GM23338 (cell line): ENCODE measurements around the gene NDUFA6. TPM values are rescaled to one million over a fixed set of nuclear protein-coding genes. Genes with fewer than 3 reads are reported as not detected.

Source experiments
- ATAC-seq: fragments of 200-7000 bp; cut with Tn5 transposase; 3 replicates; pipeline ENCODE4 v1.9.1; 2020
- DNase-seq: peaks from one replicate; pipeline ENCODE4 v3.0.0-alpha.2; 2015; ENCODE audit warnings: low spot score
- H2AFZ ChIP-seq: fragments of 200-600 bp; sonication (generic); 2 replicates; pipeline ENCODE4 v1.8.0; 2016; ENCODE audit warnings: antibody characterized with exemption, mild to moderate bottlenecking, moderate library complexity
- H3F3A ChIP-seq: fragments of 200-600 bp; sonication (generic); replicated peaks from 2 replicates; pipeline ENCODE4 v1.8.0; 2017; ENCODE audit warnings: antibody characterized with exemption, mixed run types, low read depth
- H3K27ac ChIP-seq: fragments of 200-600 bp; sonication (generic); 2 replicates; pipeline ENCODE4 v1.6.1; 2016; ENCODE audit warnings: low read depth
- H3K27me3 ChIP-seq: fragments of 200-600 bp; sonication (generic); 2 replicates; pipeline ENCODE4 v1.8.0; 2016; ENCODE audit warnings: mild to moderate bottlenecking, mixed run types, moderate library complexity; ENCODE audit not compliant: insufficient read depth
- H3K36me3 ChIP-seq: fragments of 200-600 bp; sonication (generic); 2 replicates; pipeline ENCODE4 v1.8.0; 2016; ENCODE audit warnings: mild to moderate bottlenecking; ENCODE audit not compliant: insufficient read depth
- H3K4me1 ChIP-seq: fragments of 200-600 bp; sonication (generic); 2 replicates; pipeline ENCODE4 v1.8.0; 2016; ENCODE audit warnings: mild to moderate bottlenecking, moderate library complexity; ENCODE audit not compliant: insufficient read depth
- H3K4me2 ChIP-seq: fragments of 200-600 bp; sonication (generic); 2 replicates; pipeline ENCODE4 v1.7.1; 2017; ENCODE audit warnings: mixed run types
- H3K4me3 ChIP-seq: fragments of 200-600 bp; sonication (generic); 2 replicates; pipeline ENCODE4 v1.6.1; 2016; ENCODE audit warnings: mixed run types
- H3K79me2 ChIP-seq: fragments of 200-600 bp; sonication (generic); replicated peaks from 2 replicates; pipeline ENCODE4 v1.8.0; 2017; ENCODE audit warnings: mild to moderate bottlenecking; ENCODE audit not compliant: insufficient read depth
- H3K9me2 ChIP-seq: fragments of 200-600 bp; sonication (generic); 2 replicates; pipeline ENCODE4 v1.8.0; 2017; ENCODE audit not compliant: insufficient read depth
- H4K20me1 ChIP-seq: fragments of 200-600 bp; sonication (generic); replicated peaks from 2 replicates; pipeline ENCODE4 v1.8.0; 2017; ENCODE audit warnings: mild to moderate bottlenecking; ENCODE audit not compliant: insufficient read depth
- H3K27ac Mint-ChIP-seq: 2 replicates; pipeline ENCODE4 v1.8.0; 2020; ENCODE audit warnings: inconsistent platforms, mild to moderate bottlenecking, moderate library complexity, mixed read lengths
- H3K27me3 Mint-ChIP-seq: 3 replicates; pipeline ENCODE4 v1.8.0; 2022; ENCODE audit warnings: low read depth, mild to moderate bottlenecking, moderate library complexity, mixed read lengths, inconsistent platforms; ENCODE audit not compliant: insufficient read depth, poor library complexity
- H3K36me3 Mint-ChIP-seq: 3 replicates; pipeline ENCODE4 v1.8.0; 2021; ENCODE audit warnings: low read depth, mild to moderate bottlenecking, inconsistent platforms, moderate library complexity, mixed read lengths
- H3K4me1 Mint-ChIP-seq: 3 replicates; pipeline ENCODE4 v1.8.0; 2020; ENCODE audit warnings: mild to moderate bottlenecking, inconsistent platforms, mixed read lengths
- H3K4me3 Mint-ChIP-seq: 3 replicates; pipeline ENCODE4 v1.8.0; 2021; ENCODE audit warnings: moderate library complexity, mild to moderate bottlenecking, inconsistent platforms, mixed read lengths
- H3K9me3 Mint-ChIP-seq: 3 replicates; pipeline ENCODE4 v1.8.0; 2020; ENCODE audit warnings: moderate library complexity, mild to moderate bottlenecking, inconsistent platforms, mixed read lengths
- CREB1 ChIP-seq: fragments of 250-450 bp; sonication (Bioruptor Pico); IDR thresholded peaks from 2 replicates; pipeline ENCODE4 v1.5.0; 2020; ENCODE audit warnings: low read depth, mild to moderate bottlenecking, moderate library complexity
- EZH2 ChIP-seq: fragments of 200-600 bp; sonication (generic); IDR thresholded peaks from one replicate; pipeline ENCODE4 v1.8.0; 2017; ENCODE audit warnings: antibody characterized with exemption, mild to moderate bottlenecking, low read depth; ENCODE audit not compliant: unreplicated experiment
- EZH2phosphoT487 ChIP-seq: fragments of 200-600 bp; sonication (generic); IDR thresholded peaks from one replicate; pipeline ENCODE4 v1.8.1; 2018; ENCODE audit warnings: antibody characterized with exemption; ENCODE audit not compliant: unreplicated experiment
- JUNB ChIP-seq: IDR thresholded peaks from one replicate; pipeline ENCODE4 v1.6.1; 2016; ENCODE audit warnings: antibody characterized with exemption; ENCODE audit not compliant: unreplicated experiment
- NANOG ChIP-seq: IDR thresholded peaks from 2 replicates; pipeline ENCODE4 v1.6.1; 2016; ENCODE audit warnings: antibody characterized with exemption, borderline replicate concordance
- POLR2AphosphoS5 ChIP-seq: IDR thresholded peaks from 2 replicates; pipeline ENCODE4 v1.6.1; 2016; ENCODE audit warnings: antibody characterized with exemption, low read depth
- STAT1 ChIP-seq: IDR thresholded peaks from one replicate; pipeline ENCODE4 v1.6.1; 2016; ENCODE audit warnings: antibody characterized with exemption; ENCODE audit not compliant: unreplicated experiment
- ZNF114 ChIP-seq: fragments of 250-450 bp; sonication (Bioruptor Pico); IDR thresholded peaks from 2 replicates; pipeline ENCODE4 v1.5.0; 2020; ENCODE audit warnings: mild to moderate bottlenecking, moderate library complexity
- ZNF331 ChIP-seq: fragments of 250-450 bp; sonication (Bioruptor Pico); IDR thresholded peaks from 2 replicates; pipeline ENCODE4 v1.5.0; 2020; ENCODE audit warnings: low read depth, mild to moderate bottlenecking, moderate library complexity
- polyA plus RNA-seq: library from polyadenylated mRNA; unstranded; fragments of >200 nt; fragmentation: Nextera tagmentation; extraction: Ambion mirVana; gene quantifications from 2 replicates; pipeline ENCODE4 v1.2.1, GENCODE V29; 2016
- total RNA-seq: library from RNA; depleted of rRNA; stranded (reverse); fragments of >200 nt; shearing (Covaris generic); gene quantifications from 2 replicates; pipeline ENCODE4 v1.2.3, GENCODE V29; 2014
- TF ChIP-seq, protein P1 (sequence below), 2 experiments: fragments of 200-600 bp in 1 of 2; sonication (generic) in 1 of 2; conservative IDR thresholded peaks; 2 replicates each; pipeline versions ENCODE4 v1.5.1 to v1.6.1; 2016 to 2017; ENCODE audit warnings: antibody characterized with exemption in 2 of 2, low read depth in 2 of 2, mild to moderate bottlenecking in 2 of 2, moderate library complexity in 1 of 2
- TF ChIP-seq, protein P2 (sequence below): IDR thresholded peaks from 2 replicates; pipeline ENCODE4 v1.6.1; 2016; ENCODE audit warnings: antibody characterized with exemption
- TF ChIP-seq, protein P3 (sequence below): fragments of 250-450 bp; sonication (Bioruptor Pico); IDR thresholded peaks from 2 replicates; pipeline ENCODE4 v1.5.0; 2020; ENCODE audit warnings: mild to moderate bottlenecking, moderate library complexity

Gene NDUFA6
- total and polyA plus RNA-seq, 2 experiments from 2014 or later, result 69.8 to 433 TPM

DNA sequence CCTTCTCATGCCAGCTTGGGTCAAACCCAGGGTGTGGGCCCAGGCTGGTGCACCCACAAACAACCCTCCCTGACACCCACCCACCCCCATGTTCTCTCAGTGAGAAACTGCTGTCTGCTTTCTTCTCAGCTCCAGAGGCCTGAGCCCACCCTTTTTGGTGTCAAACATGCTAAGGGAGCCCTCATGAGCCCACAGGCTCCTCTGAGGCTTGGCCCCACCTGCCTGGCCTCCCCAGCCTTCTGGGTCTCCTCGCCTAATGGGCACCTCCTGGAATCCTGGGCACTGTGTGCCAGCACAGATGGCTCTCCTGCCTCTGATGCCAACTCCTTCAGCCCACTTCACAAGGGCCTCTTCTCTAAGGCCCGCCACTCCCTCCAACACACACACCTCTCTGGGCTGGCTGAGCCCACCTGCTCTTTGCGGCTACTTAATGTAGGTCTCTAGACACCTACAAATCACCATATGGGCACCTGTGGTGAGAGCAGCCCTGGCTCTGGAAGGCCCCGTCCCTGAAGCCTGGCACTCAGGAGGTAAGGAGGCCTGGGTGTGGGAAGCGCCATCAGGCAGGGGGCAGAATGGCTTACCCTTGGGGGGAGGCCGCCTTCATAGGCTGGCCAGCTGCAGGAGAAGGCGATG, 24.3 kb downstream of the NDUFA6 start:
- H3K27ac Mint-ChIP-seq, result no peak overlapping the region
- H3K4me2 ChIP-seq, result no peak overlapping the region
- peaks cover 21% of the 10 kb centered on the region for H3K27me3 Mint-ChIP-seq

More for the DNA sequence above, 24.3 kb downstream of the NDUFA6 start:
- H3F3A ChIP-seq, result peaks cover 11% of the 10 kb centered on the region
- no peak overlapping the region for H2AFZ ChIP-seq
- no peak overlapping the region for H3K27ac ChIP-seq
- Mint-ChIP-seq H3K36me3 (peaks cover 52% of the 10 kb centered on the region), H3K4me3 (no peak overlapping the region), H3K4me1 (peaks cover 16% of the 10 kb centered on the region), H3K9me3 (peaks cover 6% of the 10 kb centered on the region; the same call in 2 of the 3 replicates)
- H3K36me3 ChIP-seq, result peaks cover 3% of the 10 kb centered on the region; the same call in 1 of the 2 replicates
- H3K9me2 ChIP-seq, result no peaks in the 10 kb centered on the region; the same call in 1 of the 2 replicates
- DNase-seq (no peak), ATAC-seq (no peak)
- peaks cover 20% of the 10 kb centered on the region for H3K4me1 ChIP-seq
- no peak overlapping the region for H3K4me3 ChIP-seq
- H3K79me2 ChIP-seq, result no peaks in the 10 kb centered on the region
- H4K20me1 ChIP-seq, result no peaks in the 10 kb centered on the region
- no peaks in the 10 kb centered on the region for H3K27me3 ChIP-seq
- no peak for TF ChIP-seq STAT1
- TF ChIP-seq CREB1 (CRISPR knock-in tag), result no peak
- TF ChIP-seq JUNB, result no peak
- TF ChIP-seq POLR2AphosphoS5, result no peak
- TF ChIP-seq NANOG, result no peak
- TF ChIP-seq EZH2phosphoT487, result no peak
- no peak for TF ChIP-seq ZNF114 (CRISPR knock-in tag)
- TF ChIP-seq EZH2, result no peak
- TF ChIP-seq, protein P1, sequence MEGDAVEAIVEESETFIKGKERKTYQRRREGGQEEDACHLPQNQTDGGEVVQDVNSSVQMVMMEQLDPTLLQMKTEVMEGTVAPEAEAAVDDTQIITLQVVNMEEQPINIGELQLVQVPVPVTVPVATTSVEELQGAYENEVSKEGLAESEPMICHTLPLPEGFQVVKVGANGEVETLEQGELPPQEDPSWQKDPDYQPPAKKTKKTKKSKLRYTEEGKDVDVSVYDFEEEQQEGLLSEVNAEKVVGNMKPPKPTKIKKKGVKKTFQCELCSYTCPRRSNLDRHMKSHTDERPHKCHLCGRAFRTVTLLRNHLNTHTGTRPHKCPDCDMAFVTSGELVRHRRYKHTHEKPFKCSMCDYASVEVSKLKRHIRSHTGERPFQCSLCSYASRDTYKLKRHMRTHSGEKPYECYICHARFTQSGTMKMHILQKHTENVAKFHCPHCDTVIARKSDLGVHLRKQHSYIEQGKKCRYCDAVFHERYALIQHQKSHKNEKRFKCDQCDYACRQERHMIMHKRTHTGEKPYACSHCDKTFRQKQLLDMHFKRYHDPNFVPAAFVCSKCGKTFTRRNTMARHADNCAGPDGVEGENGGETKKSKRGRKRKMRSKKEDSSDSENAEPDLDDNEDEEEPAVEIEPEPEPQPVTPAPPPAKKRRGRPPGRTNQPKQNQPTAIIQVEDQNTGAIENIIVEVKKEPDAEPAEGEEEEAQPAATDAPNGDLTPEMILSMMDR (conservative IDR thresholded peaks at IDR 0.05; ENCODE audit: low read depth in 2 of 2), result no peak
- TF ChIP-seq, protein P2, sequence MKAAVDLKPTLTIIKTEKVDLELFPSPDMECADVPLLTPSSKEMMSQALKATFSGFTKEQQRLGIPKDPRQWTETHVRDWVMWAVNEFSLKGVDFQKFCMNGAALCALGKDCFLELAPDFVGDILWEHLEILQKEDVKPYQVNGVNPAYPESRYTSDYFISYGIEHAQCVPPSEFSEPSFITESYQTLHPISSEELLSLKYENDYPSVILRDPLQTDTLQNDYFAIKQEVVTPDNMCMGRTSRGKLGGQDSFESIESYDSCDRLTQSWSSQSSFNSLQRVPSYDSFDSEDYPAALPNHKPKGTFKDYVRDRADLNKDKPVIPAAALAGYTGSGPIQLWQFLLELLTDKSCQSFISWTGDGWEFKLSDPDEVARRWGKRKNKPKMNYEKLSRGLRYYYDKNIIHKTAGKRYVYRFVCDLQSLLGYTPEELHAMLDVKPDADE, result no peak
- TF ChIP-seq ZNF331 (CRISPR knock-in tag), result no peak
- TF ChIP-seq, protein P3, sequence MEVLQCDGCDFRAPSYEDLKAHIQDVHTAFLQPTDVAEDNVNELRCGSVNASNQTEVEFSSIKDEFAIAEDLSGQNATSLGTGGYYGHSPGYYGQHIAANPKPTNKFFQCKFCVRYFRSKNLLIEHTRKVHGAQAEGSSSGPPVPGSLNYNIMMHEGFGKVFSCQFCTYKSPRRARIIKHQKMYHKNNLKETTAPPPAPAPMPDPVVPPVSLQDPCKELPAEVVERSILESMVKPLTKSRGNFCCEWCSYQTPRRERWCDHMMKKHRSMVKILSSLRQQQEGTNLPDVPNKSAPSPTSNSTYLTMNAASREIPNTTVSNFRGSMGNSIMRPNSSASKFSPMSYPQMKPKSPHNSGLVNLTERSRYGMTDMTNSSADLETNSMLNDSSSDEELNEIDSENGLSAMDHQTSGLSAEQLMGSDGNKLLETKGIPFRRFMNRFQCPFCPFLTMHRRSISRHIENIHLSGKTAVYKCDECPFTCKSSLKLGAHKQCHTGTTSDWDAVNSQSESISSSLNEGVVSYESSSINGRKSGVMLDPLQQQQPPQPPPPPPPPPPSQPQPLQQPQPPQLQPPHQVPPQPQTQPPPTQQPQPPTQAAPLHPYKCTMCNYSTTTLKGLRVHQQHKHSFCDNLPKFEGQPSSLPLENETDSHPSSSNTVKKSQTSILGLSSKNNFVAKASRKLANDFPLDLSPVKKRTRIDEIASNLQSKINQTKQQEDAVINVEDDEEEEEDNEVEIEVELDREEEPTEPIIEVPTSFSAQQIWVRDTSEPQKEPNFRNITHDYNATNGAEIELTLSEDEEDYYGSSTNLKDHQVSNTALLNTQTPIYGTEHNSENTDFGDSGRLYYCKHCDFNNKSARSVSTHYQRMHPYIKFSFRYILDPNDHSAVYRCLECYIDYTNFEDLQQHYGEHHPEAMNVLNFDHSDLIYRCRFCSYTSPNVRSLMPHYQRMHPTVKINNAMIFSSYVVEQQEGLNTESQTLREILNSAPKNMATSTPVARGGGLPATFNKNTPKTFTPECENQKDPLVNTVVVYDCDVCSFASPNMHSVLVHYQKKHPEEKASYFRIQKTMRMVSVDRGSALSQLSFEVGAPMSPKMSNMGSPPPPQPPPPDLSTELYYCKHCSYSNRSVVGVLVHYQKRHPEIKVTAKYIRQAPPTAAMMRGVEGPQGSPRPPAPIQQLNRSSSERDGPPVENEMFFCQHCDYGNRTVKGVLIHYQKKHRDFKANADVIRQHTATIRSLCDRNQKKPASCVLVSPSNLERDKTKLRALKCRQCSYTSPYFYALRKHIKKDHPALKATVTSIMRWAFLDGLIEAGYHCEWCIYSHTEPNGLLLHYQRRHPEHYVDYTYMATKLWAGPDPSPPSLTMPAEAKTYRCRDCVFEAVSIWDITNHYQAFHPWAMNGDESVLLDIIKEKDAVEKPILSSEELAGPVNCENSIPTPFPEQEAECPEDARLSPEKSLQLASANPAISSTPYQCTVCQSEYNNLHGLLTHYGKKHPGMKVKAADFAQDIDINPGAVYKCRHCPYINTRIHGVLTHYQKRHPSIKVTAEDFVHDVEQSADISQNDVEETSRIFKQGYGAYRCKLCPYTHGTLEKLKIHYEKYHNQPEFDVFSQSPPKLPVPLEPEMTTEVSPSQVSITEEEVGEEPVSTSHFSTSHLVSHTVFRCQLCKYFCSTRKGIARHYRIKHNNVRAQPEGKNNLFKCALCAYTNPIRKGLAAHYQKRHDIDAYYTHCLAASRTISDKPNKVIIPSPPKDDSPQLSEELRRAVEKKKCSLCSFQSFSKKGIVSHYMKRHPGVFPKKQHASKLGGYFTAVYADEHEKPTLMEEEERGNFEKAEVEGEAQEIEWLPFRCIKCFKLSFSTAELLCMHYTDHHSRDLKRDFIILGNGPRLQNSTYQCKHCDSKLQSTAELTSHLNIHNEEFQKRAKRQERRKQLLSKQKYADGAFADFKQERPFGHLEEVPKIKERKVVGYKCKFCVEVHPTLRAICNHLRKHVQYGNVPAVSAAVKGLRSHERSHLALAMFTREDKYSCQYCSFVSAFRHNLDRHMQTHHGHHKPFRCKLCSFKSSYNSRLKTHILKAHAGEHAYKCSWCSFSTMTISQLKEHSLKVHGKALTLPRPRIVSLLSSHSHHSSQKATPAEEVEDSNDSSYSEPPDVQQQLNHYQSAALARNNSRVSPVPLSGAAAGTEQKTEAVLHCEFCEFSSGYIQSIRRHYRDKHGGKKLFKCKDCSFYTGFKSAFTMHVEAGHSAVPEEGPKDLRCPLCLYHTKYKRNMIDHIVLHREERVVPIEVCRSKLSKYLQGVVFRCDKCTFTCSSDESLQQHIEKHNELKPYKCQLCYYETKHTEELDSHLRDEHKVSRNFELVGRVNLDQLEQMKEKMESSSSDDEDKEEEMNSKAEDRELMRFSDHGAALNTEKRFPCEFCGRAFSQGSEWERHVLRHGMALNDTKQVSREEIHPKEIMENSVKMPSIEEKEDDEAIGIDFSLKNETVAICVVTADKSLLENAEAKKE (CRISPR knock-in tag), result no peak
